B cell (primary cell): ENCODE measurements around the gene UGT2B15.
"Not testable (repeated sequence)": the region's sequence is repeated elsewhere in the genome, so short reads cannot be mapped to it uniquely, and the experiment has no call there.

ENCODE experiments used
- CTCF ChIP-seq: fragments of 200-600 bp; IDR thresholded peaks from one replicate; pipeline ENCODE4 v1.8.0; 2022; ENCODE audit warnings: antibody characterized with exemption, mild to moderate bottlenecking
- EZH2 ChIP-seq: IDR thresholded peaks from 2 replicates; pipeline ENCODE4 v1.6.1; 2012; ENCODE audit warnings: borderline replicate concordance, low read depth, mild to moderate bottlenecking, moderate library complexity, low read length; ENCODE audit not compliant: insufficient read depth, poor library complexity, severe bottlenecking

- not testable (repeated sequence) for TF ChIP-seq CTCF, EZH2
Measured at GRCh38 chr4:68681298-68681697, 10.8 kb upstream of the UGT2B15 start.
